Neural progenitor cell (in vitro differentiated cells): ENCODE results near the gene SNX1.

Experiments used
- CTCF ChIP-seq: fragments of 200-600 bp; sonication (generic); IDR thresholded peaks from 2 replicates; pipeline ENCODE4 v1.5.1; 2017; ENCODE audit warnings: antibody characterized with exemption, mild to moderate bottlenecking
- EZH2 ChIP-seq: fragments of 200-600 bp; sonication (generic); IDR thresholded peaks from 2 replicates; pipeline ENCODE4 v1.6.1; 2017; ENCODE audit warnings: antibody characterized with exemption, mild to moderate bottlenecking, moderate library complexity
- EZH2phosphoT487 ChIP-seq: fragments of 200-600 bp; sonication (generic); IDR thresholded peaks from 2 replicates; pipeline ENCODE4 v1.6.1; 2017; ENCODE audit warnings: antibody characterized with exemption

DNA sequence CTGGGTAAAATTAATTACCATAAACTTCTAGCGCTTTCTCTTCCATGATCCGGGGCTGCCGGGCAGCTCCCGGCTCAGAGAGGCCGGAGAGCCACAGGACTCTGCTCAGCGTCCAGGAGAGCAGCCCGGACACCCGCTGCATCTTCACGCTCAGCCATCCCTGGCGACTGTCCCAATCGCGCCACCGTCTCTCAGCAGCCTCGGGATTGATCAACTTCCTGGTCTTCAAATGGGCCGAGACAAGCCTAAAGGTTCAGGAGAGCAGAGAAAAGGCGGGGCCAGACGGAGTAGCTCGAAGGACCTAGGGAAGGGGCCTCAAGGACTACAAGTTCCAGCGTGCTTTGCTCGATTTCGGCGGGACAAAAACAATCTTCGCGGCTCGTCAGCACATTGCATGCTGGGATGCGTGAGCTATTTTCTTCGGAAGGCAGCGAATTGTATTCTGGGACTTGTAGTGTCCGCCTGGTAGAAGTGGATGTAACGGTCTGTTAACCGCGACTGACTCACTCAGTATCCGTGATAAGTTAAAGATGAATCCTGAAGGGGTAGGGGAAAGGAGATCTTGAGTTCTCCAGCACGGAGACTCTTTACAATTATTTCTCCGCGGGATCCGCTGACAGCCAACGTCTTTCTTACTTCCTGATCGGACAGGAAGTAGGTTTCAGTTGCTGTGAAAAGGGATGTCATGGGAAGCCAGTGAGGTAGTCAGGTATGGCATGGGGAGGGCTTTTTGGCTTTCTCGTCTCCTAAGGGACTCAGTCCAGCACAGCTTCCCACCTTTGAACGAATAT, 2.0 kb upstream of the SNX1 start, which contains the start of gene CIAO2A:
- TF ChIP-seq CTCF (no peak), EZH2 (no peak), EZH2phosphoT487 (no peak)
